Upper lobe of right lung (tissue), 1 donor: ENCODE results near the gene METTL2B. TPM values are rescaled to one million over a fixed set of nuclear protein-coding genes. Genes with fewer than 3 reads are reported as not detected.

Experiments
- ATAC-seq: fragments of 200-7000 bp; cut with Tn5 transposase; one replicate; pipeline ENCODE4 v1.9.1; 2020; ENCODE audit warnings: mild to moderate bottlenecking, moderate library complexity
- DNase-seq: peaks from one replicate; pipeline ENCODE4 v3.0.0-alpha.2; 2020
- H3K27ac ChIP-seq: fragments of 200-600 bp; one replicate; pipeline ENCODE4 v1.8.0; 2022
- H3K27me3 ChIP-seq: fragments of 200-600 bp; one replicate; pipeline ENCODE4 v1.8.0; 2022; ENCODE audit warnings: mild to moderate bottlenecking
- H3K36me3 ChIP-seq: fragments of 200-600 bp; one replicate; pipeline ENCODE4 v1.8.0; 2022
- H3K4me1 ChIP-seq: fragments of 200-600 bp; one replicate; pipeline ENCODE4 v1.8.0; 2022
- H3K4me3 ChIP-seq: fragments of 200-600 bp; one replicate; pipeline ENCODE4 v1.8.0; 2022; ENCODE audit warnings: mild to moderate bottlenecking
- H3K9me3 ChIP-seq: fragments of 200-600 bp; one replicate; pipeline ENCODE4 v1.8.0; 2022
- CTCF ChIP-seq: fragments of 200-600 bp; IDR thresholded peaks from one replicate; pipeline ENCODE4 v1.8.0; 2022; ENCODE audit warnings: antibody characterized with exemption
- intact Hi-C: fragments of 100-400 bp; cut with DNase I; formaldehyde crosslinking; loops from one replicate; pipeline ENCODE4 v1.11.0; 2022
- total RNA-seq: library from RNA; stranded (reverse); fragmentation: NEBNext Ultra II Directional; extraction: Animal tissue kit (Norgen Biotek cat#: 25700); gene quantifications from one replicate; pipeline ENCODE4 v1.2.1, GENCODE V29; 2021
- donor health status: DM: no; HTN: yes; CAD: no; lungs with severe emphysema.

Gene METTL2B
- total RNA-seq, 1 donor from 2014 or later, result 22.1 TPM

GRCh38 chr7:128431754-128432153 lies 44.8 kb upstream of the METTL2B start:
- no peak for TF ChIP-seq CTCF
- DNase-seq (no peak), ATAC-seq (no peak)
- Histone ChIP-seq H3K27ac (no peak overlapping the region), H3K9me3 (no peaks in the 10 kb centered on the region), H3K27me3 (no peaks in the 10 kb centered on the region), H3K4me3 (no peak overlapping the region), H3K4me1 (no peaks in the 10 kb centered on the region), H3K36me3 (no peaks in the 10 kb centered on the region)
- intact Hi-C loops, result no loop called here

GRCh38 chr7:128434413-128435326 lies 41.9 kb upstream of the METTL2B start:
- Histone ChIP-seq H3K4me1 (no peaks in the 10 kb centered on the region), H3K9me3 (no peaks in the 10 kb centered on the region), H3K27ac (no peak overlapping the region), H3K36me3 (no peaks in the 10 kb centered on the region), H3K27me3 (no peaks in the 10 kb centered on the region), H3K4me3 (no peak overlapping the region)
- TF ChIP-seq CTCF, result no peak
- intact Hi-C loops, result no loop called here
- no peak for DNase-seq
- ATAC-seq, result peak; percentile 19

DNA sequence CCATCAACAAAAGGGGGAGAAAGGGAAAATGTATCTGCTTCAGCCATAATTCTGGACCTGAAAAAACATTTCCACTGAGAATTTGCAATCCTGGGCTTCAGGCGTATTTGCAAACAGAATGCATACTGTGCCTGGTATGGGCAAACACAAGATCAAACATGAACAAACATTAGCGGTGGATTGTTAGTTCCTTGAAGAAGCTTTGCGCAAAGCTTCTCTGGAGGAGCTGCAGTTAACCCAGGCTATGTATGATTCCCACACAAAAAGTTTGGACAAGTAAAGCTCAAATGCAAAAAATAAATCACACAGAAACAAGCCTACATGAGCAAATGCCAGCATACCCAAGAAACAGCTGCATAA lies 41.2 kb upstream of the METTL2B start:
- H3K9me3 ChIP-seq, result no peaks in the 10 kb centered on the region
- no peak overlapping the region for H3K4me3 ChIP-seq
- ATAC-seq (no peak), DNase-seq (no peak)
- no peaks in the 10 kb centered on the region for H3K36me3 ChIP-seq
- no peak overlapping the region for H3K27ac ChIP-seq
- intact Hi-C loops, result no loop called here
- H3K27me3 ChIP-seq, result no peaks in the 10 kb centered on the region
- TF ChIP-seq CTCF, result no peak
- H3K4me1 ChIP-seq, result no peaks in the 10 kb centered on the region

GRCh38 chr7:128437426-128438332 lies 38.9 kb upstream of the METTL2B start:
- Histone ChIP-seq H3K27ac (peak overlapping the region; percentile 55), H3K4me3 (no peak overlapping the region), H3K9me3 (no peaks in the 10 kb centered on the region), H3K4me1 (no peaks in the 10 kb centered on the region), H3K36me3 (no peaks in the 10 kb centered on the region), H3K27me3 (no peaks in the 10 kb centered on the region)
- peak; percentile 83 for ATAC-seq
- no peak for DNase-seq
- no peak for TF ChIP-seq CTCF
- intact Hi-C loops, result no loop called here

- DNase-seq, result no peak
- H3K36me3 ChIP-seq, result no peaks in the 10 kb centered on the region
- no peak overlapping the region for H3K4me3 ChIP-seq
- no peaks in the 10 kb centered on the region for H3K27me3 ChIP-seq
- no peaks in the 10 kb centered on the region for H3K9me3 ChIP-seq
- no peak for TF ChIP-seq CTCF
- intact Hi-C loops, result no loop called here
- no peak overlapping the region for H3K27ac ChIP-seq
- no peak for ATAC-seq
- H3K4me1 ChIP-seq, result no peaks in the 10 kb centered on the region
These were observed 34.2 kb upstream of the METTL2B start for GRCh38 chr7:128442356-128442755.
